Peyer's patch (tissue), 4 donors: ENCODE measurements around the gene PPP2CA. TPM values are rescaled to one million over a fixed set of nuclear protein-coding genes. Genes with fewer than 3 reads are reported as not detected.

Source experiments
- DNase-seq, 3 donors: peaks; one replicate each; pipeline ENCODE4 v3.0.0-alpha.2; 2017 to 2019
- H3K27ac ChIP-seq, 4 donors: fragments of 200-600 bp; sonication (generic); one replicate each; pipeline ENCODE4 v1.5.1; 2016 to 2019
- H3K27me3 ChIP-seq, 2 donors: fragments of 200-600 bp; sonication (generic); one replicate each; pipeline ENCODE4 v1.5.1; 2019
- H3K36me3 ChIP-seq, 3 donors: fragments of 200-600 bp; sonication (generic); one replicate each; pipeline ENCODE4 v1.5.1; 2016 to 2019
- H3K4me1 ChIP-seq, 4 donors: fragments of 200-600 bp; sonication (generic); one replicate each; pipeline ENCODE4 v1.5.1; 2016 to 2019
- H3K4me3 ChIP-seq, 4 donors: fragments of 200-600 bp; sonication (generic); 1 replicate in 3 of 4; 2 replicates in 1 of 4; pipeline ENCODE4 v1.5.1; 2016 to 2019; ENCODE audit warnings: mild to moderate bottlenecking in 1 of 4
- H3K9me3 ChIP-seq, 4 donors: fragments of 200-600 bp; sonication (generic); one replicate each; pipeline ENCODE4 v1.5.1; 2016 to 2019; ENCODE audit warnings: mild to moderate bottlenecking in 1 of 4
- CTCF ChIP-seq, 6 experiments: fragments of 450-650 bp in 4 of 6; fragments of 200-600 bp in 2 of 6; sonication (generic) in 1 of 6; IDR thresholded peaks; one replicate each; pipeline ENCODE4 v1.5.1; 2017 to 2019; ENCODE audit warnings: antibody characterized with exemption in 6 of 6, mild to moderate bottlenecking in 3 of 6, moderate library complexity in 1 of 6
- POLR2A ChIP-seq, 2 donors: fragments of 450-650 bp; IDR thresholded peaks; one replicate each; pipeline ENCODE4 v1.5.1; 2017; ENCODE audit warnings: antibody characterized with exemption in 2 of 2, mild to moderate bottlenecking in 2 of 2, moderate library complexity in 2 of 2
- total RNA-seq, 4 donors: library from RNA; depleted of rRNA; stranded (reverse); fragments of >200 nt; gene quantifications; one replicate each; pipeline ENCODE4 v1.1.0, GENCODE V29; 2016

Gene PPP2CA
- total RNA-seq, 4 donors from 2014 or later, result 85.0 to 128 (median 104) TPM

DNA sequence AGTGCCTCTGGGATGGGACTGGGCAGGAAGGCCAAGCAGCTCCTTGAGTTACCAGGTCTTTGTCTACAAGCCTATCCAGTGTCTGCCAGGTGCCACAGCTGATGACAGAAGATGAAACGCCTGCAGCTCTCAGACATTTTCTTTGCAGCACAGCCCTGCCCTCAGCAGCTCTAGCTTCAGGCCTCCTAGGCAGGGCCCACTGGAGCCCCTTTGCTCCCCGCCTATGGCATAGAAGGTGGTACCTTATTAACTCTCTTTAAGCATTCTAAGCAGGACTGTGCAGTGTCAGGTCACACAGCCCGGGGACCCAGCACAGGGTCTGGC is 47.8 kb downstream of the PPP2CA start:
- peak overlapping the region in 1 of 4 donors; percentile 84 for H3K4me3 ChIP-seq
- H3K9me3 ChIP-seq, result no peaks in the 10 kb centered on the region
- peaks cover 0 to 31% (median 4%) of the 10 kb centered on the region in 4 donors for H3K4me1 ChIP-seq
- no peak for DNase-seq
- H3K36me3 ChIP-seq, result peaks cover 0 to 6% (median 0%) of the 10 kb centered on the region in 3 donors
- no peak for TF ChIP-seq POLR2A (IDR thresholded peaks at IDR 0.05)
- no peak for TF ChIP-seq CTCF (IDR thresholded peaks at IDR 0.05)
- H3K27ac ChIP-seq, result peak overlapping the region in 3 of 4 donors; percentile 92 to 99 (median 99)
- no peaks in the 10 kb centered on the region for H3K27me3 ChIP-seq

DNA sequence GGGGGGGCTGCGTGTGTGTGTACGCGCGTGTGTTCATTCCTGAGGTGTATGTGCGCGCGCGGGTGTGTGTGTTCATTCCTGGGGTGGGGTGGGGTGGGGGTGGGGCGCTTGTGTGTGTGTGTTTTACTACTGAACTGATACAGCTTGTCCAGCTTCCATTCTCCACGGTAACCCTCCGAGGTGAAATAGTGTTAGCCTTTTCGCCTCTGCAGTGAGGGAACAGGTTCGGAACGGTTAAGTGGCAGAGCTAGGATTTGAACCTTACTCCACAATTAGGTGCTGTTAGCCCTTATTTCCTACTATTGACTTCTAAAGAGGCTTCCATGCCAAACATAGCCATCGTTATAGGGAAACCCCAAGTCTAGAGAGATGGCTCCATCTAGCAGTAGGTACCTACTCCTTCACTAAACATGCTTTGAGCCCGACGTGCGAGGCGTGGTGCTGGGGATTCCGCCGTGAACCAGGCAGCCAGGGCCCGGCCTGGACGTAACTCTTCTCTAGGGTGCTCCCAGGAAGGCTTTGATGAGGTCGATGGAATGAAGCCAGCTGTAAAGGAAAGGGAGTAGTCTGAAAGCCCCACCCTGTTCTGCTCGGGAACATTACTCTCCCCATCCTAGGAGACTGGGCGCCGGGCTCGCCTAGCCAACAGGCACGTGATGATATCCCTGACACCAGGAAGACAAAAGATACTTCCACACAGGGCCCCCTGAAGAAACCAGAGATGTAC is 48.3 kb downstream of the PPP2CA start:
- peak overlapping the region; percentile 92 to 100 (median 99) for H3K27ac ChIP-seq
- TF ChIP-seq POLR2A (IDR thresholded peaks at IDR 0.05) (peak; percentile 84 to 94), CTCF (IDR thresholded peaks at IDR 0.05) (peak in 1 of 6 experiments; percentile 3)
- peaks cover 0 to 36% (median 4%) of the 10 kb centered on the region in 4 donors for H3K4me1 ChIP-seq
- peak in 2 of 3 donors; percentile 87 to 89 for DNase-seq
- peaks cover 0 to 12% (median 0%) of the 10 kb centered on the region in 3 donors for H3K36me3 ChIP-seq
- peak overlapping the region; percentile 63 to 94 (median 79) for H3K4me3 ChIP-seq
- H3K9me3 ChIP-seq, result no peaks in the 10 kb centered on the region
- H3K27me3 ChIP-seq, result no peaks in the 10 kb centered on the region

DNA sequence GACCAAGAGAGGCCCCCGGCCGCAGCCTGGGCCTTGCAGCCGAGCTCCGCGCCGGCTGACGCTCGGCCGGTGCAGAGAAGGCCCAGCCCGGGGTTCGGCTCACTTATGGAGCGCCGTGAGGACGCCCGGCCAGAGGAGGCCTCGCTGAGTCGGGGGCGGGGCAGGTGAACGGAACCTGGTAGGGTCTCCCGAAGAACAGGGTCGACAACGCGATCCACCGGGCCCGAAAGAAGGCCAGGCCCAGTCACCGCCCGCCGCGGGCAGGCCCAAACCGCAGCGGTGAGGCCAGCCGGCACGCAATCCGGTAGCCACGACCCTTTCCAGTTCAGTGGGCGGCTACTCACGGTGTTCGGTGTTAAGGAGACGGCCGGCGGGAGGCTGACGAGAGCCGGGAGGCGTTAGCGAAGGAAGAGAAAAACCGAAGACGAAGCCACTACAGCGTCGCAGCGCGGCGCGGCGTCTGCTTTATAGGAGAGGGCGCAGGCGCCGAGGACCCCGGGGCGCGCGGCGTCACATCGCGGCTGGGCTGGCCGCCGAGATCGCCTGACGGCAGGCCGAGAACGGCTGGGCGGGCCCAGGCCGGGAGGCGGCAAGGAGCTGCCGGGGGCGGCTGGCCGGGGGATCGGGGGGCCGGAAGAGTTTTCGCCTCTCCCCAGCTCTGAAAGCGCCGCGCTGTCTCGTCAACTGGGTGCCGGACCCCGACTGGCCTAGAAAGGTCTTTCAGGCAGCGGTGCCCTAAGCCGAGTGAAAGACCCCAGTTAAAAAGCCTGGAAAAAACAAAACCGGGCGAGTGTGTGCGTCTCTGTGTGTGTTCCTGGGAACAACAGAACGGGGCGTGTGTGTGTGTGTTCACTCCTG is 49.1 kb downstream of the PPP2CA start, which contains the start of gene SKP1:
Gene SKP1 (minus strand): TSS at position 440 of the 858 bp plus-strand sequence. CDS start 2,928 bp downstream, outside the sequence.
- Histone ChIP-seq H3K36me3 (peaks cover 0 to 19% (median 0%) of the 10 kb centered on the region in 3 donors), H3K27me3 (no peaks in the 10 kb centered on the region), H3K4me1 (peaks cover 0 to 43% (median 4%) of the 10 kb centered on the region in 4 donors), H3K9me3 (no peaks in the 10 kb centered on the region), H3K4me3 (peak within 1 kb of the TSS; percentile 63 to 94 (median 79)), H3K27ac (peak within 1 kb of the TSS; percentile 92 to 100 (median 99))
- peak; percentile 80 to 93 (median 93) for DNase-seq
- peak in 1 of 6 experiments; percentile 16 for TF ChIP-seq CTCF (IDR thresholded peaks at IDR 0.05)
- TF ChIP-seq POLR2A (IDR thresholded peaks at IDR 0.05), result peak; percentile 99 to 100

GRCh38 chr5:134175921-134176510 is 49.9 kb downstream of the PPP2CA start:
- Histone ChIP-seq H3K4me3 (peak overlapping the region; percentile 63 to 94 (median 79)), H3K36me3 (peaks cover 0 to 26% (median 0%) of the 10 kb centered on the region in 3 donors), H3K27ac (peak overlapping the region; percentile 92 to 100 (median 99)), H3K4me1 (peaks cover 0 to 46% (median 4%) of the 10 kb centered on the region in 4 donors), H3K27me3 (no peaks in the 10 kb centered on the region), H3K9me3 (no peaks in the 10 kb centered on the region)
- DNase-seq, result peak in 1 of 3 donors; percentile 20
- no peak for TF ChIP-seq POLR2A (IDR thresholded peaks at IDR 0.05)
- no peak for TF ChIP-seq CTCF (IDR thresholded peaks at IDR 0.05)
